Uterus (tissue), 4 donors: ENCODE data around the gene IRF9. TPM values are rescaled to one million over a fixed set of nuclear protein-coding genes. Genes with fewer than 3 reads are reported as not detected.

Experiments
- DNase-seq, 2 donors: peaks; one replicate each; pipeline ENCODE4 v3.0.0-alpha.2; 2019 to 2020
- H3K27ac ChIP-seq, 2 donors: fragments of 200-600 bp; sonication (generic); 1 replicate in 1 of 2; 2 replicates in 1 of 2; pipeline ENCODE4 v1.5.1; 2016 to 2018
- H3K27me3 ChIP-seq, 2 donors: fragments of 200-600 bp; sonication (generic); one replicate each; pipeline ENCODE4 v1.5.1; 2018 to 2019; ENCODE audit warnings: control low read depth in 1 of 2
- H3K36me3 ChIP-seq, 2 donors: fragments of 200-600 bp; sonication (generic); one replicate each; pipeline ENCODE4 v1.5.1; 2019; ENCODE audit warnings: control low read depth in 1 of 2
- H3K4me1 ChIP-seq, 2 donors: fragments of 200-600 bp; sonication (generic); one replicate each; pipeline ENCODE4 v1.5.1; 2018 to 2019; ENCODE audit warnings: control low read depth in 1 of 2
- H3K4me3 ChIP-seq, 2 donors: fragments of 200-600 bp; sonication (generic); 1 replicate in 1 of 2; 2 replicates in 1 of 2; pipeline ENCODE4 v1.5.1; 2018 to 2019; ENCODE audit warnings: mild to moderate bottlenecking in 1 of 2
- H3K9me3 ChIP-seq, 2 donors: fragments of 200-600 bp; sonication (generic); one replicate each; pipeline ENCODE4 v1.5.1; 2019; ENCODE audit warnings: control low read depth in 1 of 2
- CTCF ChIP-seq, 4 experiments: fragments of 200-600 bp in 2 of 4; fragments of 450-650 bp in 2 of 4; sonication (generic) in 2 of 4; IDR thresholded peaks; one replicate each; pipeline ENCODE4 v1.5.1; 2016 to 2019; ENCODE audit warnings: antibody characterized with exemption in 4 of 4, mild to moderate bottlenecking in 2 of 4, moderate library complexity in 1 of 4
- POLR2A ChIP-seq, 2 donors: fragments of 450-650 bp; IDR thresholded peaks; one replicate each; pipeline ENCODE4 v1.6.1; 2016; ENCODE audit warnings: antibody characterized with exemption in 2 of 2, mild to moderate bottlenecking in 1 of 2, moderate library complexity in 1 of 2
- intact Hi-C: fragments of 100-400 bp; cut with DNase I; formaldehyde crosslinking; loops from one replicate; pipeline ENCODE4 v1.15.1; 2023; ENCODE audit warnings: low total_unique reads
- total RNA-seq, 4 donors: library from RNA; depleted of rRNA in 3 of 4; stranded (reverse); fragments of >200 nt in 3 of 4; gene quantifications; one replicate each; pipeline versions ENCODE4 v1.1.0 to v1.2.4, GENCODE V29; 2014 to 2023
- donor health status: DM: yes; HTN: yes; CAD: no.

IRF9 gene
- total RNA-seq, 4 donors from 2014 or later, result 33.2 to 205 (median 67.2) TPM

GRCh38 chr14:24115422-24116127, 45.5 kb upstream of the IRF9 start:
- no peak for TF ChIP-seq POLR2A (IDR thresholded peaks at IDR 0.05)
- no peak for TF ChIP-seq CTCF (IDR thresholded peaks at IDR 0.05)
- H3K9me3 ChIP-seq, result no peaks in the 10 kb centered on the region
- intact Hi-C loops, result no loop called here
- peak overlapping the region; percentile 99 to 100 for H3K27ac ChIP-seq
- no peaks in the 10 kb centered on the region for H3K36me3 ChIP-seq
- DNase-seq, result no peak
- no peaks in the 10 kb centered on the region for H3K27me3 ChIP-seq
- no peaks in the 10 kb centered on the region for H3K4me1 ChIP-seq
- H3K4me3 ChIP-seq, result peak overlapping the region; percentile 60 to 82

- DNase-seq, result no peak
- H3K4me3 ChIP-seq, result peak overlapping the region in 1 of 2 donors; percentile 60
- H3K4me1 ChIP-seq, result no peaks in the 10 kb centered on the region
- no peak overlapping the region for H3K27ac ChIP-seq
- TF ChIP-seq CTCF (IDR thresholded peaks at IDR 0.05), result no peak
- TF ChIP-seq POLR2A (IDR thresholded peaks at IDR 0.05), result no peak
- H3K9me3 ChIP-seq, result no peaks in the 10 kb centered on the region
- H3K27me3 ChIP-seq, result no peaks in the 10 kb centered on the region
- intact Hi-C loops, result no loop called here
- no peaks in the 10 kb centered on the region for H3K36me3 ChIP-seq
Observed at GRCh38 chr14:24116128-24116814, 44.8 kb upstream of the IRF9 start.

- no peaks in the 10 kb centered on the region for H3K27me3 ChIP-seq
- H3K9me3 ChIP-seq, result no peaks in the 10 kb centered on the region
- DNase-seq, result no peak
- no peaks in the 10 kb centered on the region for H3K36me3 ChIP-seq
- TF ChIP-seq POLR2A (IDR thresholded peaks at IDR 0.05), result no peak
- TF ChIP-seq CTCF (IDR thresholded peaks at IDR 0.05), result no peak
- intact Hi-C loops, result no loop called here
- H3K4me3 ChIP-seq, result no peak overlapping the region
- no peaks in the 10 kb centered on the region for H3K4me1 ChIP-seq
- no peak overlapping the region for H3K27ac ChIP-seq
Observed at GRCh38 chr14:24117179-24117578, 43.9 kb upstream of the IRF9 start.

GRCh38 chr14:24119691-24120090, 41.4 kb upstream of the IRF9 start:
- no peaks in the 10 kb centered on the region for H3K36me3 ChIP-seq
- H3K9me3 ChIP-seq, result no peaks in the 10 kb centered on the region
- no peak overlapping the region for H3K27ac ChIP-seq
- H3K4me1 ChIP-seq, result no peaks in the 10 kb centered on the region
- no peak overlapping the region for H3K4me3 ChIP-seq
- TF ChIP-seq POLR2A (IDR thresholded peaks at IDR 0.05) (no peak), CTCF (IDR thresholded peaks at IDR 0.05) (no peak)
- intact Hi-C loops, result no loop called here
- no peak for DNase-seq
- H3K27me3 ChIP-seq, result no peaks in the 10 kb centered on the region

GRCh38 chr14:24121210-24121609, 39.9 kb upstream of the IRF9 start:
- no peaks in the 10 kb centered on the region for H3K4me1 ChIP-seq
- no peak for TF ChIP-seq CTCF (IDR thresholded peaks at IDR 0.05)
- TF ChIP-seq POLR2A (IDR thresholded peaks at IDR 0.05), result no peak
- no peaks in the 10 kb centered on the region for H3K36me3 ChIP-seq
- intact Hi-C loops, result no loop called here
- no peaks in the 10 kb centered on the region for H3K27me3 ChIP-seq
- H3K4me3 ChIP-seq, result no peak overlapping the region
- no peak for DNase-seq
- H3K9me3 ChIP-seq, result no peaks in the 10 kb centered on the region
- H3K27ac ChIP-seq, result no peak overlapping the region
